GM19043 (cell line): ENCODE data around the gene RNASEH2A.

ENCODE experiments used
- ATAC-seq: cut with Tn5 transposase; IDR thresholded peaks from one replicate; pipeline ENCODE4 v1.9.1; 2021; ENCODE audit warnings: low read depth; ENCODE audit not compliant: unreplicated experiment

The RNASEH2A gene

GRCh38 chr19:12806242-12807081, at the start of gene RNASEH2A:
TSS of gene RNASEH2A (plus strand) at chr19:12806584. CDS start at chr19:12806674, 90 bp downstream.
- ATAC-seq = no peak

DNA sequence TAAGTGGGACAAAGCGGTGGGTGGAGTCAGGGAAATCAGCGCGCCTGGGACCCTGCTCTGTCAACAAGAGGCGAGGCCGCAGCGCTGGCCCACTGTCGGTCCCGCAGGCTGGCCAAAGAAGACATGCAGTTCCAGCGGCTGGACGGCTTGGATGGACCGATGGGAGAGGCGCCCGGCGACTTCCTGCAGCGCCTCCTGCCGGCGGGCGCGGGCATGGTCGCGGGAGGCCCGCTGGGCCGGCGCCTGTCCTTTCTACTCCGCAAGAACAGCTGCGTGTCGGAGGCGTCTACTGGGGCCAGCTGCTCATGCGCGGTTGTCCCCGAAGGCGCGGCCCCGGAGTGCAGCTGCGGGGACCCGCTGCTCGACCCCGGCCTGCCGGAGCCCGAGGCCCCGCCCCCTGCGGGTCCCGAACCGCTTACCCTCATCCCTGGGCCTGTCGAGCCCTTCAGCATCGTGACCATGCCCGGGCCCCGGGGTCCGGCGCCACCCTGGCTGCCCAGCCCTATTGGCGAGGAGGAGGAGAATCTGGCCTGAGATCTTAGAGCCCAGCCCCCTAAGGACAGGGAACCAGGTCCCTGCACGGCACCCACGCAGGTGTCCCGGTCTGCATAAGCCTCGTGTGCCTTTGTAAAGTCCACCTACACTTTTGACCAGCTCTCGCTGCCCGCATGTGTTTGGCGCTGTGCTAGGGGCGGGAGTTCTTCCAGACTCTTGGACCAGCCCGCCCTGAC, 48.7 kb upstream of the RNASEH2A start:
- no peak for ATAC-seq

DNA sequence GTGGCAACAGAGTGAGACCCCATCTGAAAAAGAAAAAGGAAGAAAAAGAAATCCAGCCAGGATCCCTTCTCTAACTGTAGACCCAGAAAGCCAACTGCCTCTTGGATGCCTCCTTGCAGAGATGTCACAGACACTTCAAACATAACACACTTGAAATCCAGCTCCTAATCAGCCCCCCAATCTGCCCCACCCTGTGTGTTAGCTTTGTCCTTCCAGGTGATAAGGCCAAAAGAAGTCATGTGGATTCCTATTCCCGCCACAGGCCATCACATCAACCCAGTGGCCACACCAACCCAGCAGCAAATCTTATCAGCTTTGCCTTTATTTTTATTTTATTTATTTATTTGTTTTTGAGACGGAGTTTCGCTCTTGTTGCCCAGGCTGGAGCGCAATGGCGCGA, 46.7 kb upstream of the RNASEH2A start:
- no peak for ATAC-seq

DNA sequence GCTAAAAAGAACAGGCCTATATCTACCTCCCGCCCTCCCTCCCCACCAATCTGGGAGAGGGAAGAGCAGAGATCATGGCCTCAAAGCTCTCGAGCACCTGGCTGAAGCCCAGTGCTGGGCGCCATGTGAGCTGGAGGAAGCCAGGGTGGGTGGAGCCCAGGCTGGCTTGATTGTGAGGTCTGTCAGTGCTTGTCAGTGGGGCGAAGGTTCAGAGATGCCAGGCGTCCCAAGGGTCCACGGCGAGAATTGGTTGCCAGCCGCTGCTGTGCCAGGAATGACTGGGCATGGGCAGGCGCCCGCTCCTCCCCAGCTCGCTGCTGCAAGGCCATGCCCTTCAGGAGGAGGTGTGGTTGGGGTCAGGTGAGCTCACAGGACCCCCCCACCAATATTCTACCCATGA, 43.3 kb upstream of the RNASEH2A start:
- ATAC-seq = no peak

GRCh38 chr19:12764698-12765097, 41.7 kb upstream of the RNASEH2A start:
- no peak for ATAC-seq

DNA sequence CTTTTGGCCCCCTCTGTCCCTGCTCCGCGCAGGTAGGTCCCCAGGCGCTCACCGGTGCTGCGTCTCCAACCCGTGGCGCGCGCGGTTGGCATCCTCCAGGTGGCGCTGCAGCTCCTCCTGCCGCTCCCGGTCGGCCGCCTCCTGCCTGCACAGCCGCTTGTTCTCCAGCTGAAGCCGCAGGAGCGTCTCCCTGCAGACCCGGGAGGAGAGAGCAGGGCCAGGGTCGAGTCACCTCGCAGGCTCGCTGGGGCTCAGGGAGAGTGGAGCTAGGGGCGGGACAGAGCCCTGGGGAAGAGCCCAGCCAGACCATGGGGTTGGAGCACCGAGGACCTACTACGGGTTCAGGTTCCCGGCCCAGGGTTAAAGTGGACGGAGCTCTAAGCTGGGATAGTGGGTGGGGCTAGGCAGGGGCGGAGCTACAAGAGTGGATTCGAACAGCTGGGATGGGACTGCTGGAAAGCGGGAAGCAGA, 40.3 kb upstream of the RNASEH2A start:
- no peak for ATAC-seq

GRCh38 chr19:12767150-12767549, 39.2 kb upstream of the RNASEH2A start:
- ATAC-seq = no peak

DNA sequence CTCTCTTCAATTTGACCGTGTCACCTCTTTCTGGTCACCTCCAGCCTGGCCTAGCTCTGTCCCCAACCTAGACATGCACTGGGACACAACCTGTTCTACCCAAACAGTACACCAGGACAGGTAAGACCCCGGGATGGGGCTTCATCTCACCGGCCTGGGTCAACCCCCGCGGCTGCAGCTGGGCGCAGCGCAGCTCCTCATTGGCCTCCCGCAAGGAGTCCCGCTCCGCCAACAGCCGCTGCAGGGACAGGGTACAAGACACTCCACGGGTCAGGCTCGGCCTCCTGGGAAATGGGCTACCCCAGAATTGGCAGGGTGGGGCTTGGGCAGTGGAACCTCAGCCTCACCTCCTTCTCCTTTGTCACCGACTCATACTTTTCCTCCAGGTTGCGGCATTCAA, 38.7 kb upstream of the RNASEH2A start:
- no peak for ATAC-seq

GRCh38 chr19:12769689-12770088, 36.7 kb upstream of the RNASEH2A start:
- no peak for ATAC-seq

GRCh38 chr19:12770922-12771321, 35.5 kb upstream of the RNASEH2A start:
- ATAC-seq = no peak

DNA sequence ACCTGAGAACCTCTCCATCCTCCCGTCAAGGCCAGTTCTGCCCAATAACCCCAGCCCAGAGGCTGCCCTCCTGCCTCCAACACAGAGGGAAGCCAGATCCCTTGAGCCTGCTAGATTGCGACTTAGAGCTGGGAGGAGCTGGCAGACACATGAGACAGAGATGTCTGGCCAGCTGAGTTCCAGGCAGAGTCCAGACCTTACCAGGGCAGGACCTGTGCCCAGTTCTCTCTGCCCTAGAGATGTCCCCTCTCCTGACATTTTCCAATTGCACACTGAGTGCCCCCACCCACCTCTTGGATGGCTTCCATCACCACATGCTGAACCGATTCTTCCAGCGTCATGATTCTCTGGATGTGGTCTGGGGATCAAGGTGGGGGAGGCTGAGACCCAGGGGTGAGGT, 34.1 kb upstream of the RNASEH2A start:
- no peak for ATAC-seq

DNA sequence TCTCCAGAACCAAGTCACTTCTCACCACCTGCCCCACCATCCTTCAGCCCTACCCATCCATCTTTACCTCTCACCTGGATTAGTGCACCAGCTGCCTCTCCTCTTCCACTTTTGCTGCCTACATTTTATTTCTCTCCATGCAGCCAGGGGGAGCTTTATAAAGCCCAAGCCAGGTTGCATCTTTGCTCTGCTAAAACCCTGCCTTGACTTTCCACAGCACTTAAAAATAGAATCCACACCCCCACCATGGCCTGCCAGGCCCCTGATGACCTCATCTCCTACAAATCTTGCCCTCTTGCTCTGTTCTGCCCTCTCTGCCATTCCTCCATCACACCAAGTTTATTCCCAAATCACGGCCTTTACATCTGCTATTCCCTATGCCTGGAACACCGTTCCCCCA, 32.8 kb upstream of the RNASEH2A start:
- ATAC-seq = no peak

GRCh38 chr19:12774588-12775555, 31.5 kb upstream of the RNASEH2A start, which contains the start of gene HOOK2:
TSS of gene HOOK2 (minus strand) at chr19:12775552. CDS start at chr19:12775449, 103 bp downstream.
- no peak for ATAC-seq

- no peak for ATAC-seq
These were observed 29.0 kb upstream of the RNASEH2A start for GRCh38 chr19:12777217-12778016.

DNA sequence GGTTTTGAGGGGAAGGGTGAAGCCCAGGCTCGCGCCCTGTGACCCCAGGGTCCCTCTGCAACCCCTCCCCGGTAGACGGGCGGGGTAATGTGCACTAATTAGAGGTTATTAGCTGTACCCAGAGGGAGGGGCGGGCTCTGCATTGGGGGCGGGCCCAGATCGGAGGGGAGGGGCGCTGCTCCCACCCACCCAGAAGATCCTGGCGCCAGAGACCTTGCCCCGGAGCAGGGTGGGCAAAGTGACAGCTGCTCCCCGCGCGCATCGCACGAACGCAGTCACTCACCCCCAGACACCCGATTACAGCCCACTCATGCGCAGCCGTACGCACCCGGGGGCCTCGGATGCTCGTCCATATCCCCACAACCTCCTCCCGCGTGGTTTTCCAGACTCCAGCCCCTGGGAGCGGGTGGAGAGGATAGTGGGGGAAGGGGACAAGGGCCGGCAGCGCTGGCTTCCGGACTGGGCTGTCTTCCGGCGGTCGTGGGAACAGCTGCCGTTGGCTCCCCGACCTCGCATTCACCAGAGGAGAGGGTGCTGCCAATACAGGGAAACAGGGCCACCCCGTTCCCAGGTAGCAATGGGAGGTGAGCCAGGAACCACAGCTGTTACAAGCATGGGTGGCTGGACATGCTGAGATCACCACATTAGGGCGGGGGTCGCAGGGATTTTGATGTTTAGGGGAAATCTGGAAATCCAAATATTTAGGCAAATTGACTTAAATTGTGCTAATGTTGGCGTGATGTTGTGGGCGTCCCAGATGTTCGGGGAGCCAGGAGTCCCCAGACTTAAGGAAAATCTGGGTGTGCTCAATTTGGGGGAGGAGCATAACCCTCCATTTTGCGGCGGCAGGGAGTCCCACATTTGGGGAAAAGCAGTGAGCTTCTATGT, 28.1 kb upstream of the RNASEH2A start:
- no peak for ATAC-seq

DNA sequence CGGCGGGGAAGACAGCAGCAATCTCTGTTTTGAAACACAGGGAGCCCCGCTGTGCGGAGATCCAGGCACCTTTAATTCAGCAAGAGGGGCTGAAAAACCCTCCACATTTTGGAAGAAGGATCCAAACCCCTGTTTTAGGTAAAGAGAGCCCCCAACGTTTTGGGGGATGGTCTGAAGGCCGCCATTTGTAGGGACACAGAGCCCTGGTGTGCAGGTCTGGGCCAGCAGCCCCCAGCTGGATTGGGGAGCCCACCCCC, 27.6 kb upstream of the RNASEH2A start:
- no peak for ATAC-seq

DNA sequence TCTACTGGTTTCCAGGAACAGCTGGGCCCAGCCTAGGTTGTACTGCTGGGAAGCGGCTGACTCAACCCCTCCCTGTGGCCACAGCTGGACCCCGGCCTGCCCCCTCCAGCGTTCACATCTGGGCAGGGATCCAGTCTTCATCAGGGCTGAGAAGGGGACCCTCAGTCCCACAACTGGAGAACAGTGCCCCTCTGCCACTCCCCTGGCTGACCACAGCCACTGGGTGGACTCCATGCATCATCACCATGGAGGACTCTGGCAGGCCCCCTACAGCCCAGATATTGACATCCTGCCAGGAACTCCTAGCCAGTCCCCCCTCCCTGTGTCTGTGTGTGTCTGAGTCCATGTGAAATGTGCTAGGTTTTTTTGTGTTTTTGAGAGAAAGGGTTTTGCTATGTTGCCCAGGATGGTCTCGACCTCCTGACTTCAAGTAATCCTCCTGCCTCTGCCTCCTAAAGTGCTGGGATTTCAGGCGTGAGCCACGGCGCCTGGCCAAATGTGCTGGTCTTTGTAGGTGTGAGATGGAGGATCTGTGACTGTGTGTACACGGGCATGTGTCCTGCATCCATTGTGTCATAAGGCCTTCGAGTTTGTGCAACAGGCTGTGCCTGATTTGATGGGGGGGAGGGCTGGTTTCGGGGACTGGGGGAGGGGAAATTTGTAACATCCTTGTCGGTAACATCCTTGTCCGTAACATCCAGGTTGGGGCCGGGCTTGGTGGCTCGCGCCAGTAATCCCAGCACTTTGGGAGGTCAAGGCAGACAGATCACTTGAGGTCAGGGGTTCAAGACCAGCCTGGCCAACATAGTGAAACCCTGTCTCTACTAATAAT, 27.0 kb upstream of the RNASEH2A start:
- ATAC-seq = no peak

GRCh38 chr19:12782174-12782423, 24.3 kb upstream of the RNASEH2A start:
- ATAC-seq = no peak
